ENCODE measurements around the gene LEF1.

Gene LEF1

GRCh38 chr4:108110450-108110849, 58.3 kb downstream of the LEF1 start:
- DNase-seq (ENCODE audit: low spot score): no peak

DNA sequence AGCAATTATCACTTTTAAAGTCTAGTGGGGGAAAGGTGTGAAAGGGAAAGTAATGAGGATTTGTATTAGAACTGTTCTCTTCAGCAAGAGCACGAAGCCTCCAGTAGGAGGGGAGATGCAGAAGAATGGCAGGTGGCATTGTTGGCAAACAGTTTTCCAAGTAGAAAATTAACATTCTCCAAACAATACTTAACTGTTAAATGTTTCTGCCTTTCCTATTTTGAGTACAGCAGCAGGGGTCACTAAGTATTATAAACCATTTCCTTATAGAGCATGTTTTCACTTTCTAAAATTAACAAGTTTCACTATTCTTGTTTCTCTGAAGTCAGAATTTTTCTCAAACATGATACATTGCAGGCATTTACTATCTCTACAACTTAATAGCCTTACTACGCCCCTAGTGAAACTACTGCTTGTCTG, 58.7 kb downstream of the LEF1 start:
- DNase-seq (ENCODE audit: low spot score): no peak

DNA sequence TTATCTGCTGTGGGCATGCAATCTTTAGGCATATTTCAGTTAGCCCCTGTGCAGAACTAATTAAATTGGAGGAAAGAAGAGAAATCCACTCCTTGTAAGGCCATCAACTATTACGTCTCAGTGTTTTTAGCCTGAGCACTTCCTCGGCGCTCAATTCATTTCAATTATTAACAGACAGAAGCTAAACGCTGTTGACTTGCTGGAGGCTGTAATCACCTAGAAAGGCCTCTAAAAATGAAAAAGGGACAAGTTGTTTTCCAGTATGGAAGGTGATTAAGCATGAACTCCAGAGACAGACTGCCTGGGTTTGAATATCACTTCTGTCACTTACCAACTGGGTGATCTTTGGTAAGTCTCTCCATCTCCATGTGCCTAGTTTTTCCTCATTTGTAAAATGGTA, 59.6 kb downstream of the LEF1 start:
- DNase-seq (ENCODE audit: low spot score): no peak

- no peak for DNase-seq (ENCODE audit: low spot score)
These were observed 60.9 kb downstream of the LEF1 start for GRCh38 chr4:108107729-108108382.

DNA sequence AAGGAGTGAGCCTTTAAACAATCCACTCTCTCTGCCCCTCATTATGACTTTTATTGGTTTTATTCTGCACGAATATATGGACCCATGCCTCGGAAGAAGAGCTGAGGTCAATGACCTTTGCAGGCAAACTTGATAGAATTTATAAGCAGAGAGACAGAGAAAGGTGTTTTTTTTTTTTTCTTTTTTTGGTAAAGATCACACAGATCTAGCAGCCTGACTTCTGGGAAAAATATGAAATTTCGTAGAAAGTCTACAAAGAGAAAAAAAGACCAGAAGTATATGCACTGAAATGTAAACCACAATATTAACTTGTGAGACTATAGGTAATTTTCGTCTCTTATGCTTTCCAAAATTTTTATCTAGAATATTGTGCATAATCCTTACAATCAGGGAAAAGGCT, 61.6 kb downstream of the LEF1 start:
- DNase-seq (ENCODE audit: low spot score): no peak

- no peak for DNase-seq (ENCODE audit: low spot score)
These were observed 62.5 kb downstream of the LEF1 start for GRCh38 chr4:108106186-108106585.

DNA sequence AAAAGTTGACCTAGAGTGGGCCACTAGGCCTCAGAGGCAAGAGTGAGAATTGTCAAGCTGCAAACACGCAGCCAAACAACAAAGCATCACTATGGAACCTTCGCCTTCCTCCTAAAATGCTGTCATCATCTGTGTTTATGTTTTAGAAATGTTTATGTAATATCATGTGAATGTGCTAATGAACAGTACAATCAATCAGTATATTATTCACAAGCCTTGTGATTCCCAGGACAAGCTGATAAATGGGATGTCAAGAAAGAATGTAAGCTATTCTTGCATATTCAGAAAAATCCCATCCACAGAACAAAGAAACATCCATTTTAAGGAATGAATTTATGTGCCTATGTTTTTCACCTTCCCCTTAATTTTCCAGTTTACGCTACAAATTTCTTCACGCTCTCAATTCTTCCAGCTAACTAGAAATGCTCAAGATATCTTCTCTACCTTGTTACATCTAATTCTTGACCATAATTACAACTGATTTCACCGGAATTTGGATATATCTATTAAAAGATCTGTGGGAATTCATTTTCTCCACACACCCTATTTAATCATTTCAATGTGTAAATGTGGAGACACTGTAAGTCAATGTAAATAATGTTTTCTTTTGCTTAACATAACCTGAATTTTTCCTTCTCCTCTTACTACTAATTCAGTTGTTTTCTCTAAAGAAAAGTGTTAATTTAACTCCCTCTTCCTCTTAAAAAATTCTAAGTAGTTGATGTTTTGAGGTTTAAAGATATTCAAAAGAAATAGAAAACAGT, 65.5 kb downstream of the LEF1 start:
- no peak for DNase-seq (ENCODE audit: low spot score)

DNA sequence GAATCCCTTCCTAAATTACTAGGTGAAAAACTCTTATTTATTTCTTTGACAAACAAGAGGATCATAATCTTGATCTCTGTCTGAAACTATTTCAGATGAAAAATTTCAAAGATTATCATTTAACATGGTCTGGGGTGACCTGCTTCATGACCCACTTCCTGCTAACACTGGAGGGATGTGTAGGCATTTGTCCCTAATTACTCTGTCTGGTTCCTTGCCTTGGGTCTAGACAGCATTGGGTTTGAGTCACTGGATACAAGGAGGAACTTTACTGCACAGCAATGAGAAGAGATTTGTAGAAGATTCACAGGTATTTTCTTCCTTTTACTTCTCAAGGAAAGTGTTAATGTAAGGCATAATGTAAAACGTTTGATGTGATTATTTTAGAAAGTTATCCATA, 67.9 kb downstream of the LEF1 start:
- no peak for DNase-seq (ENCODE audit: low spot score)

- no peak for DNase-seq (ENCODE audit: low spot score)
These were observed 68.9 kb downstream of the LEF1 start for GRCh38 chr4:108099838-108100237.

DNA sequence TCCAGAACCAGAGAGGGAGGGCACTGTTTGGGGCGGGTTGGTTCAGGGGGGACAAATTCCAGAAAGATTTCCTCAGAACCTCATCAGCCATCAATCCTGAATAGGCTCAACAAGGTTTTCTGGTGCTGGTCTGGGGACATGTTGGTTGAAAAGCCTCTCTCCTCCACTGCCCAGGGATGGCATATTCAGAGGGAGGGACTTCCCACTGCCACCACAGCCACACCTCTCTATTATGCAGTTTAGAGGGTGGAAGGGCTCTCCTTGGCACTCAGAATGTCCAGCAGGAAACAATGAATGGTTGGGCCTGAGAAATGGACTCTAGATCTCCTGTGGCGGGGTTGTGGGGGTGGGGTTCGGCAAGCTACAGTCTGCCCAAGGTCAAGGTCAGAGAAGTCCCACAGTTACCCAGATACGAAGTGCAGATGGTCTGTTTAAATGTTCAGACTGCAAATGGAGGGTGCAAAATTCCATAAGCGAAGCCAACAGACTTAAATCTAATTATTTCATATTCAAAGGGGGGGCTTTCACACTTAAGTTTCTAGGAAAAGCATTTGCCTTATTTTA, 70.7 kb downstream of the LEF1 start:
- no peak for DNase-seq (ENCODE audit: low spot score)

- DNase-seq (ENCODE audit: low spot score): no peak
These were observed 73.7 kb downstream of the LEF1 start for GRCh38 chr4:108094923-108095482.

DNA sequence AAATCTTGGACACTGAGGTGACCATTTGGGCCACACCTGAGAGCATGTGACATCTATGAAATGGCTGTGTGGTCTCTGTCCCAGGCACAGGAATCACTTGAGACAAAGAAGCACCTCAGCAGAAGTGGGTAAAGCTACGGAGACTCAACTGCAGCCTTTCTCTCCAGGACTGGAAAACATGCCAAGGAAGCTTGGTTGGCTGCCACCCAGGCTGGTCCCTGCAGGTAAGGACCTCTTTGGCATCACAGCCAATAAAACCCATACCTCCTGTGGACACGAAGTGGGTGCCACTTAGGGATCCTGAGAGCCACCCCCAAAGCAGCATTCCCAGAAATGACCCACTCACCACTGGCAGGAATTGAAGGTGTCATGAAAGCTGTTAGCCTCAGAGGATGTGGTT, 74.6 kb downstream of the LEF1 start:
- DNase-seq (ENCODE audit: low spot score): no peak

DNA sequence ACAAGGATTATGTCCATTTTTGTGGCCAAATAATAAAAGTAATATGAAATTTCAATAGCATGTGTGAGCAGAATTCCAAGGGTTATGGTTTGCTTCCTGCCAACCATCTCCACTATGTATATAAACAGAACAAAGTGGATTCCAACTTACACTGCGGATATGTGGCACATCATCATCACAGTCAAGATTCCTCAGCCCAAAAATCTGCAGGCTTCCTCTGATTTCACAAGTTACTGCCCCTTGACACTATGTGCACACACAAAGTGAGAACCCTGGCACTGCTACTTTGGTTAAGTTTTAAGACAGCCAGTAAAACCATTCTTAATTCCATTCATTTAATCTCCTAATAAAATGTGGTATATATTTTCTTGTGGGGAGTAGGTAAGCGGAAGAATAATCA, 76.4 kb downstream of the LEF1 start:
- no peak for DNase-seq (ENCODE audit: low spot score)

- no peak for DNase-seq (ENCODE audit: low spot score)
These were observed 81.3 kb downstream of the LEF1 start for GRCh38 chr4:108087293-108087967.

GRCh38 chr4:108081256-108081655, 87.5 kb downstream of the LEF1 start:
- no peak for DNase-seq (ENCODE audit: low spot score)

DNA sequence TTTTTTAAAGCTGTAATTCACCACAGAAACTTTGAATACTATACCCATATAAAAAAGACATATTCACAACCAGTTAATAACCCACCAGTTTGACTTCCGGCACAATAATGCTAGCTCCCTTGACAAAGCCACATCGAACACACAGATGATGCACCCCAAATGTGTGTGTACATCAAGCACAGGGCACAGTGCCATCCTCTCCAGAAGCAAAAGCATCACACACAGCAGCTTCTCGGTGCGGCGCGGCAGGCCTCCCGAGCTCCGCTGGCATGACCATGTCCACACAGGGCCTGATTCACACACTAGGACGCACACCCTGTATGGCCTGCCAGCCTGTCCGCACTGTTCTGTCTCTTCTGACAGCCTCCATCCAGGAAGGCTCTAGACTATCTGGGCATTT, 88.0 kb downstream of the LEF1 start:
- no peak for DNase-seq (ENCODE audit: low spot score)

GRCh38 chr4:108078024-108078733, 90.6 kb downstream of the LEF1 start:
- DNase-seq (ENCODE audit: low spot score): no peak

- no peak for DNase-seq (ENCODE audit: low spot score)
These were observed 96.4 kb downstream of the LEF1 start for GRCh38 chr4:108072300-108072699.

GRCh38 chr4:108070775-108071174, 98.0 kb downstream of the LEF1 start:
- DNase-seq (ENCODE audit: low spot score): no peak

DNA sequence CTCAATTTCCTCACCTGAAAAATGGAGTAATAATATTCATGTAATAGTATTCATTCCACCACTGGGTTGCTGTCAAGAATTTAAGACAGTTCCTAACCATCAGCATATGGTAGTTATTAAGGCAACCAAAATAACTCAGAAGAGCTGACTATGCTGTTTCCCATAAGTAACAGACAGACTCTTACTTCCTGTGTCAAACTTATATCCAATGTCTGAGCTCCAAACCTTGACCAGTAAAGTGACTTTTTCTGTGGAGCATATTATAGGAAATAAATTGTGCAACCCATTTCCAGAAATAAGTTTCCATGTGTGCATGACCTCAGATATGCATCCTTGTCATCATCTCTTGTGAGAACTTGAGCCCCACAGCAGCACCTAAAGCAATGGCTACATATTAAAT, 100.3 kb downstream of the LEF1 start:
- DNase-seq (ENCODE audit: low spot score): no peak

DNA sequence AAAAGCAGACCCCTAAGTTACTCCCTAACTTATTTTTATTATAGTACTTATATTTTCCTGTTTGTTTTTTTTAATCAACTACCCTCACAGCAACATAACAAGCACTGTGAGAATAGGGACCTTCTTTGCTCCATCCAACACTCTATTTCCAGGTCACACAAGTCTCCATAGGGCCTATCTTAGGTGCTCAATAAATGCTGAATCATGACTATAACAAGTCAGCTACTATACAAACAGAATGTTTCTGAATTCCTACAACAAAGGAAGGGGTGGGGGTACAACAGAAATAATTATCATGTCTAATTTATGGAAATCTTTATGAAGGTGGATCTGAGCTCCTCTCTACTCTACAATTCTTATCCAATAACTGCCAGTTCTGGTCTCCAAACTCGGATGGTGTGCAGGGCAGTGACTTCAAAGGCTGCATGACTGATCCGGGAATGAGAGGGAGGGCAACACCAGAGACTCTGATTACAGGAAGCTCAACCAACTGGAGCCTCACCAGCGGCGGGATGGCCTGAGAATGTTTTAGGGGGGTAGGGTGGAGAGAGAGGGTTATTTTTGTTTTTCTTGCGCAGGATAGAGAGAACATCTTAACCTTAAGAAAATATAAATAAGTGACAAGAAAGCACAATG, 107.9 kb downstream of the LEF1 start:
- DNase-seq (ENCODE audit: low spot score): no peak

DNA sequence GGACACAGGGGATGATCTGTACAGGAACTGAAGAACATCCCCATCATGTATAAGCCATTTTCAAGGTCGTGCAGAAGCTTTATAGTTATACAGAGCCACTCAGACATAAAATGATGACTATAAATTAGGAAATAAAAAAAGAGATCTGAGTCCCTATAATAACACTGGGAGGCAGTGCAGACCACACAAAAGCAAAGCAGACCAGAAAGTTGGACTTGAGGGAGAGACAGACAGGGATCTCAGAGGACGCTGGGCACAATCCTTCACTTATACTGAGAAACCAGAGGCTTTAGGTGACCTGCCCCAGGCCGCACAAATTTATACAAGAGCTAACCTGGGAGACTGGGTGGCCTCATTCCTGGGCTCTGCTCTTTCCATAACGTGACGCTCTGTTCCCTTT, 108.6 kb downstream of the LEF1 start:
- DNase-seq (ENCODE audit: low spot score): peak; percentile 13
